Mucosa of stomach (tissue), 1 donor: ENCODE data around the gene KCNJ15.
A peak's percentile ranks its signal among the peaks of the same experiment; 100 is the strongest.
"Not testable (repeated sequence)": the region's sequence is repeated elsewhere in the genome, so short reads cannot be mapped to it uniquely, and the experiment has no call there.

Experiments
- H3K27me3 ChIP-seq: one replicate; pipeline ENCODE4 v1.7.0; 2013; ENCODE audit warnings: mild to moderate bottlenecking, low read length; ENCODE audit not compliant: control insufficient read depth, insufficient read depth
- H3K36me3 ChIP-seq: one replicate; pipeline ENCODE4 v1.7.0; 2013; ENCODE audit warnings: low read length; ENCODE audit not compliant: control insufficient read depth, insufficient read depth
- H3K4me1 ChIP-seq: one replicate; pipeline ENCODE4 v1.7.0; 2013; ENCODE audit warnings: mild to moderate bottlenecking, low read length; ENCODE audit not compliant: control insufficient read depth, insufficient read depth
- H3K4me3 ChIP-seq: one replicate; pipeline ENCODE4 v1.7.0; 2013; ENCODE audit warnings: low read length
- H3K9ac ChIP-seq: one replicate; pipeline ENCODE4 v1.7.0; 2013; ENCODE audit warnings: mild to moderate bottlenecking, low read length, moderate library complexity
- H3K9me3 ChIP-seq: one replicate; pipeline ENCODE4 v1.7.0; 2013; ENCODE audit warnings: mild to moderate bottlenecking, low read length, moderate library complexity; ENCODE audit not compliant: control insufficient read depth
- donor health status: Pancreatic carcinoma.

Gene KCNJ15

DNA sequence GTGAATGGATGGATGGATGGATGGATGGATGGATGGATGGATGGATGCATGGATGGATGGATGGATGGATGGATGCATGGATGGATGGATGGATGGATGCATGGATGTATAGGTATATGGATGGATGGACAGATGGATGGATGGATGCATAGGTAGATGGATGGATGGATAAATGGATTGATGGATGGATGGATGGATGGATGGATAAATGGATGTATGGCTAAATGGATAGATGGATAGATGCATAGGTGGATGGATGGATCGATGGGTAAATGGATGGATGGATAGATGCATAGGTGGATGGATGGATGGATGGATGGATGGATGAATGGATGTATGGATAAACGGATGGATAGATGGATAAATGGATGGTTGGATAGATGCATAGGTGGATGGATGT is 9.7 kb upstream of the KCNJ15 start:
- peaks cover 37% of the 10 kb centered on the region for H3K4me1 ChIP-seq
- not testable (repeated sequence) for H3K9me3 ChIP-seq, H3K4me3 ChIP-seq, H3K9ac ChIP-seq, H3K27me3 ChIP-seq, H3K36me3 ChIP-seq

DNA sequence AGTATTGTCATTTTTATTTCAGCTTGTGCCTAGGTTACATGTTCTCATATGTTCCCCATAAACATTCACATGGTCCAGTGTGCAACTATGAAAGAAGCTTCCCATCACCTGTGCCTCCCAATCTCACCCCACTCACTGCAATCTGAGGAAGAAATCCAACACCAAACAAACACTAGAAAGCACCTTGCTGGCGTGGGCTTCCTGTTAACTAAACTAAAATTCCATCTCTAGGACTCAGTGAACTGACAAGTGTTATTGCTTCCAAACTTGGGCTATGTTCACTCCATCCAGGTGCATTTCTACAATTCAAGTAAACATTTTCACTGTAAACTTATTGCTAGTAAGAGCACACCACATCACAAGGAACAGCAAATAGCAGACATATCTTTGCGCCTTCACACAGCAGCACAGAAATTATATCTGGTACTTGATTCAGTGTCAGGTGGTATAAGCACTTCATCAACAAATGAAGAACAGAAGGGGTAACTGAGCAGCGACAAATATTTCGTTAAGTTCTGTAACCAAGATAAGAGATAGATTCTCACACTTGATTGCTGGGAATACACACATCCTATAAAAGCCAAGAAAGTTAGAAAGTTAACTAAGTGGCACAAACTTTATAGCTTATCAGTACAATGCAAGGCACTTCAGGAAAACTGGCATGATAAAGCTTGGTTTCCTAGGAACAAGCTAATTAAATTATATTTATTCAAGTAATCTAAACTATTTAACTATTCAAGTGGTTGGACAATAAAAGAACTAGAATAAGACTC is 8.9 kb upstream of the KCNJ15 start:
- H3K4me3 ChIP-seq = no peak overlapping the region
- no peaks in the 10 kb centered on the region for H3K27me3 ChIP-seq
- no peaks in the 10 kb centered on the region for H3K36me3 ChIP-seq
- H3K4me1 ChIP-seq = peaks cover 37% of the 10 kb centered on the region
- H3K9me3 ChIP-seq = no peaks in the 10 kb centered on the region
- H3K9ac ChIP-seq = no peak overlapping the region

DNA sequence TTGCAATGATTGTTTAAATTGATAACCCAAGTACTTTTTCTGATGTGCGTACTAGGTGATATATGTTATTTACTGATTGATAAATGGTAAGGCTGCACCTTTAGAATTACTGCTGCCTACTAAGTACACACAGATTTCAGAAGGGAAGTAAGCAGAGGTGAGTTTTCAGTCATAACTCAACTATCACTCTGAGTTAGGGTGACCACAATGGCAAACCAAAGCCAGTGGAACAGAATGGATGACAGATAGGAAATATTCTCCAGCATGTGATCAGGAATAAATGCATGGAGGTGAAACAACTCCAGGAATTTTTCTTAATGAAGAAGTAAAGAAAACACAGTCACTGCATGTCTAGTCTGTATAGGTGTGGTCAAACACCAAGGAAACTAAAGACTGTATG is 7.5 kb upstream of the KCNJ15 start:
- H3K9ac ChIP-seq = no peak overlapping the region

DNA sequence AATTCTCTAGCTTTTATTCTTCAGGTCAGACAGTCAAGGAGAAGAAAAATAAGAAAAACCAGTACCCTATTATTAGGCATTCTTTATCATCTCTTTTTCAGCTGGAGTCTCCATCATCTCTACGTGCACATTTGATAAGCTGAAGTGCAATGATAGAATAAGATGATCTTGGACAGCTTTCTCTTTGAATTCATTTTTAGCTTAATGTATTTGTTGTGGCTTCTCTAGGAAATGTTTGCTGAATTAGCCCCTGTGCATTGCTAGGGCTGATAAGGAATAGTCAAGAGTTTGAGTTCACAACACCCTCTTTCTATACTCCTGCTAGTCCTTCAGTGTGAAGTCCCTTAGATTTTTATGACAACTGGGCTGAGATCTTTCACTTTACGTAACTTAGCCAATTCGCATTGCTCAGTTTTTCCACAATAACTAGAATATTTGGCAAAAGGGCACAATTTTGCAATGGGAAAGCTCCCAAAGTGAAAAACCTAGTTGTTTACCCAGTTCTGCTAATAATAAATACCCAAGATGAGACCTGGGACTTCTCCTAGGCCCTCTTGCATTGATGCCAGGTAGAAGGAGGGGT is 7.0 kb upstream of the KCNJ15 start:
- Histone ChIP-seq H3K9me3 (no peaks in the 10 kb centered on the region), H3K4me1 (peaks cover 38% of the 10 kb centered on the region), H3K36me3 (no peaks in the 10 kb centered on the region), H3K9ac (no peak overlapping the region), H3K4me3 (no peak overlapping the region), H3K27me3 (no peaks in the 10 kb centered on the region)

More for the DNA sequence above, 7.5 kb upstream of the KCNJ15 start:
- Histone ChIP-seq H3K4me3 (no peak overlapping the region), H3K27me3 (no peaks in the 10 kb centered on the region), H3K9me3 (no peaks in the 10 kb centered on the region), H3K4me1 (peaks cover 37% of the 10 kb centered on the region), H3K36me3 (no peaks in the 10 kb centered on the region)

DNA sequence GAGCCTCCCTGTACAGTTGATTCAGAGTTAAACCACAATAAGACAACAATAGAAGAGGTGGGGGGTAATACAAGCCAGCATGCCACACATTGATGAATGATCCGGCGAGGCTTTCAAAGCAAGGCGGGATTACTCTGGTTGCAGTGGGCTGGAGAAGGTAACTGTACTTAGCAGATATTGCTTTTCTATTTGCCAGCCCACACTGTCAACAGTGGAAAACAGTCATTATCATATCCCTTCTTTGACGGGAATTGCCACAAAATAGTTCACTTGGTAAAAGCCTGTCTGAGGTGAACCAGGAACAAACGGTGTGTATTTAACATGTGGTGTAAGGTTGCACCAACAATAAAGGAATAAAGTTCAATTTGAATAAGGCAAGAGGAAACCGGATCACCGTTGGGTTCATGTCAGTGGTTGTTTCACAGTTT is 5.8 kb upstream of the KCNJ15 start:
- H3K9ac ChIP-seq = no peak overlapping the region
- no peaks in the 10 kb centered on the region for H3K27me3 ChIP-seq
- H3K9me3 ChIP-seq = no peaks in the 10 kb centered on the region
- peaks cover 45% of the 10 kb centered on the region for H3K4me1 ChIP-seq
- H3K36me3 ChIP-seq = no peaks in the 10 kb centered on the region
- H3K4me3 ChIP-seq = no peak overlapping the region

DNA sequence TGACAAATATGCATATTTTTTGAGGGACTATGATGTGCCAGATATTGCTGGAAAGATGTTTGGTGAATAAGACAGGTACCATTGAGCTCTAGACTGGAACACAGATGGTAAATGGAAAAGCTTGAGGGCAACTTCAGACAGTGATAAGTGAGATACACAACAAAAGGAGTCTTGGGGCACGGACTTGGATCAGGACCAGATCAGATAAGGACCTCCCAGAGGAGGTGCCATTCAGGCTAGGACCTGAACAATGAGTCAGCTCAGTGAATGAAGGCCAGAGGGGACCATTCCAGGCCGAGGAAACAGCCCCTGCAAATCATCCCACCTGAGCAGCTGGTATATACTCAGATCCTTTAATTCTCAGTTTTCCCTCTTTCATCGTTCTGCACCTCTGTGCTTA is 1.8 kb upstream of the KCNJ15 start:
- H3K27me3 ChIP-seq = no peaks in the 10 kb centered on the region
- H3K9me3 ChIP-seq = no peaks in the 10 kb centered on the region
- peaks cover 34% of the 10 kb centered on the region for H3K4me1 ChIP-seq
- no peak overlapping the region for H3K4me3 ChIP-seq
- H3K36me3 ChIP-seq = no peaks in the 10 kb centered on the region
- H3K9ac ChIP-seq = no peak overlapping the region

DNA sequence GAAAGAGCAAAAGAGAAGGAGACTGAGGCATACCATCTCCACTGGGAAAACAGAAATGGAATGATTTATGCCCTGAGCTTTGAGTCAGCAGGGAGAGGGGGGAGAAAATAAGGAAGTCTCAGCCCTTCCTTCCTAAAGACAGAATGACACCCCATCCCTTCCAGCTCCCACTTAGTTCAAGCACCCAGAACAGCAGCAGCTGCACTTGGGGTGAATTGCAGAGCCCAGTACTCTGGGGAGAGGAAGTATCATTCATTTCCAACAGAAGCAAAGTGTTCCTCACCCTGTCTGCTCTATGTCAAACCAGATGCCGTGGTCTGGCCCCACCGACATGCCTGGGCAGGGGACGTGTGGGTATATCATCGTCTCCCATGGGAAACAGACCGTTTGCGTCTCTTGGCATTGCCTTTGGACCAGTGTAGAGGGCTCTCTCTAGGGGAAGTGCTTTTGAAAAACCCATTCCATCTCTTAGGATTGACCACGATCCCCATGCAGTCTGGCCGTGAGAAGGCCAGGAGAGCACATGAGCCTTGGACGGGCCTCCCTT is 1.1 kb upstream of the KCNJ15 start:
- Histone ChIP-seq H3K36me3 (no peaks in the 10 kb centered on the region), H3K4me1 (peaks cover 27% of the 10 kb centered on the region), H3K4me3 (no peak overlapping the region), H3K27me3 (no peaks in the 10 kb centered on the region), H3K9me3 (no peaks in the 10 kb centered on the region), H3K9ac (no peak overlapping the region)

DNA sequence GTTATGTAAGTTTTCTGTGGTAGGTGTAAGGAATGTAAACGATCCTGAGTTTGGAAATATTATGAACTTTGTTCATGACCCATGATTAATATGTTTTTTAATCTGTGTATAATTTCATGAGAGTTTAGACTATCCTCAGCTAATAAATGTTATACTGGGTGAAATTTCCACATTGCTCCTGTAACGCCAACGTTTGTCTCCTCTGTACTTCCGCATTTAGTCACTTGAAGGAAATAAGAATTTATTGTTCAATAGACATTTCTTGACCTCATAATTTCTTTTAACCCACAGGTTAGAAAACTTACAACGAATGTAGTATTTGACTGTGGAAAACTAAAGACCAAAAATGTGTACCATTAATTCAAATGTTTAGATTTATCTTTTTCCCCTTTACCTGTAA is 876 bp downstream of the KCNJ15 start:
- Histone ChIP-seq H3K4me1 (peaks cover 22% of the 10 kb centered on the region), H3K9me3 (no peaks in the 10 kb centered on the region), H3K36me3 (no peaks in the 10 kb centered on the region), H3K9ac (peak overlapping the region; percentile 32), H3K27me3 (no peaks in the 10 kb centered on the region), H3K4me3 (no peak overlapping the region)

DNA sequence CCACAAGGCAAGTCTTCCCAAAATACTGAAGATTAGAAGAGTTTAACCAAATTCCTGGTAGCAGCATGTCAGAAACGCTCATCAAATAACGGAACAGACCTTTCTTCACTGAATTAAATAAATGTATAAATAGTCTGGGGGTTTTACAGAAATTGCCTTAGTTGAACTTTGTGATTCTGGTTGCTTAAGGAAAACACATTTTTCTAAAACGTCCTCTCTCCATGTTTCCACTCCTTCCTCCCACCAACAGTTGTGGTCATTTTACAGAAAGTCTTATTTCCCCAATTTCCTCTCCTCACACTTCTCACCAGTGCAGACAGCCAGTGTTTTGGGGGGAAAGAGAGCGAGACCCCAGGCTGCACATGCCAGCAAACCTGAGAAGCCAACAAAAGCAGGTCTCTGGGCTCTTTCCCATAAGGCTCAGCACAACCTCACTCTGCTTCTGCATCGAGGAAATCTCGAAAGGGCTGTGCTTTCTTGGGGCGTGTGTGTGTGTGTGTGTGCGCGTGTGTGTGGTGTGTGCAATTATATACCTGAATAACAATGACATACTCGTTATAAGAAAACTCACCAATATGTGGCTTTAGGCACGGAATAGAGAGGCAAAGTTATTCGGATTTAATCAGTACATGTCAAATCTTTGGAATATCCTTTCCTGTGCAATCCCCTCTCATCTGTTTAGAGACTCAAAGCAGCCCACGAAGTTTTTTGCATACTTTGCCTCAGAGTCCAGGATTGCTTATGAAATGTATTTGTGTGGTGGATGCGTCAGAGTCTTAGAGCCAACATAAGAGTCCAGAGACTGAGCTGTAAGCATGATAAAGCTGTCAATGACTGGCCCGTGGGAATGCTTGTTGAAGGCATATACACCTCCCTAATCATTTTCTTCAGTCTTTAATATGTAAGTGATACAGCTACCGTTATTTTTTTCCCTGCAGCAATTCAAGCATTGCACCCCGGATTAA is 2.0 kb downstream of the KCNJ15 start:
- peaks cover 22% of the 10 kb centered on the region for H3K4me1 ChIP-seq
- no peaks in the 10 kb centered on the region for H3K9me3 ChIP-seq
- H3K4me3 ChIP-seq = no peak overlapping the region
- no peak overlapping the region for H3K9ac ChIP-seq
- no peaks in the 10 kb centered on the region for H3K36me3 ChIP-seq
- H3K27me3 ChIP-seq = no peaks in the 10 kb centered on the region

DNA sequence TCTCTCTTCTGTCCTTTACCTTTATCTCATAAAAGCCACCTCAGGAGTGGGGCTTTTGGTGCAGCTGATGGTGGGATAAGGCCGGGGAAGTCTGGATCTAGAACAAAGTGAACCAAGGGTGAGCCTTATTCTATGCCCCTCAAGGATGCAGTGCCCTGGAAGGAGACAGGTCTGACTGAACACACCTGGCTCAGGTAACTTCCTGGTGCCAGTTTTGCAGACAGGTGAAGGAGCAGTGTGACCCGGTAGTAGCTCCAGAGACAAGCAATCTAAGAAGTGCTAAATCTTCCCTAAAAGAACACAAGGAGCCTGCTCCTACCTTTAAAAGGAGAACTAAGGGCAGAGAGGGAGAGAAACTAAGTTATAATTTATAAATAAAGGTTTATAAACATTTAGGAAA is 2.9 kb downstream of the KCNJ15 start:
- Histone ChIP-seq H3K4me3 (no peak overlapping the region), H3K4me1 (peaks cover 22% of the 10 kb centered on the region), H3K36me3 (no peaks in the 10 kb centered on the region)

DNA sequence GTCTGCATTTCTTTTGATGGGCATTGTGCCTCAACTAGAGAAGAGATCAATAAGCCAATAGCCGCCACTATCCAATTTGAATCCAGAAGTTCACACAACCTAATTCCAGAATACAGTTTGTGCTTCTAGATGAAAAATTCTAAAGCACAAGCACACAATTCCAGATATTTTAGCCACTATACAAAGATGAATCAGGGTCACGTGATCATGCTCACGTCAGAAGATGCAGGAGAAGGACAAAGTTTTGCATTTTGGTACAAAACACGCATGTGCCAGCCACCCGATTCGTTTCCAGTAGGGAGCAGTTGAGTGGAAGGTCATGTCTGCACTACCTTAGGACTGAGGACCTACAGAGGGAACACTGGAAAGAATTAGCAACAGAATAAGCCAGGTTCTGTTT is 3.6 kb downstream of the KCNJ15 start:
- Histone ChIP-seq H3K36me3 (no peaks in the 10 kb centered on the region), H3K27me3 (no peaks in the 10 kb centered on the region), H3K4me3 (no peak overlapping the region), H3K4me1 (peaks cover 14% of the 10 kb centered on the region), H3K9me3 (no peaks in the 10 kb centered on the region), H3K9ac (no peak overlapping the region)

More for the DNA sequence above, 2.9 kb downstream of the KCNJ15 start:
- Histone ChIP-seq H3K9ac (no peak overlapping the region), H3K9me3 (no peaks in the 10 kb centered on the region), H3K27me3 (no peaks in the 10 kb centered on the region)

DNA sequence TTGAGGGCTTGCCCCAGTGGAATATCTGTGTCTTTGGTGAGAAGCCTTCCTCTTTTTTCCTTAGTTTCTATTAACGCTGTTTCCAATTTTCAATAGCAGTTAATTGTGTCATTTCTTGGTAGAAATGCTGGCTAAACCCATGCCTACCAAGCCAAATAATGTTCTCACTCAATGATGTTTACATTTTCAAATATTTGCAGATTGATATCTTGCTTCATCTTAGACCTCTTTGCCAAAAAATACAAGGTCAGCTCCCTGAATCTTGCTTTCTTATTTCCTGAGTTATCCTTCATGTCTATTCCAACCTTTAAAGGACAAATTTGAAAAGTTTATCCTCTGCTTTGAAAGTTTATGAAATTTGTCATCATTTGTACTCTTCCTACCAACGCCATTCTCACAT is 5.1 kb downstream of the KCNJ15 start:
- Histone ChIP-seq H3K9ac (no peak overlapping the region), H3K9me3 (no peaks in the 10 kb centered on the region), H3K4me3 (no peak overlapping the region), H3K4me1 (peaks cover 13% of the 10 kb centered on the region), H3K27me3 (no peaks in the 10 kb centered on the region), H3K36me3 (no peaks in the 10 kb centered on the region)
